ENCODE results near the gene NLRX1. TPM values are rescaled to one million over a fixed set of nuclear protein-coding genes. Genes with fewer than 3 reads are reported as not detected.
"Not testable (repeated sequence)": the region's sequence is repeated elsewhere in the genome, so short reads cannot be mapped to it uniquely, and the experiment has no call there.

Gene NLRX1
- total RNA-seq, result 31.2 TPM
- long read RNA-seq, full-length matches to known transcripts, result 21 of 97 reads
- long read RNA-seq, partial matches to known transcripts, result 48 of 97 reads
- long read RNA-seq, other reads (novel, unspliced or antisense), result 28 of 97 reads

- intact Hi-C loops (cut with micrococcal nuclease), result no loop called here
- DNase-seq, result peak; percentile 88
- ATAC-seq, result peak; percentile 95
Measured at GRCh38 chr11:119168471-119169281, at the start of gene NLRX1. Gene NLRX1, plus strand, starts transcription at chr11:119168725. Its CDS starts 2,679 bp downstream, at chr11:119171404.

- intact Hi-C loops (cut with micrococcal nuclease), result no loop called here
- DNase-seq, result no peak
- ATAC-seq, result no peak
Measured at GRCh38 chr11:119118946-119119345, 49.6 kb upstream of the NLRX1 start.

GRCh38 chr11:119120639-119121007, 47.9 kb upstream of the NLRX1 start:
- no peak for ATAC-seq
- DNase-seq, result no peak
- intact Hi-C loops (cut with micrococcal nuclease), result no loop called here

- DNase-seq (peak; percentile 100), ATAC-seq (peak; percentile 99)
- intact Hi-C loops (cut with micrococcal nuclease), result no loop called here
Measured at GRCh38 chr11:119121008-119121810, 47.3 kb upstream of the NLRX1 start, which contains the start of gene HINFP. Gene HINFP, plus strand, starts transcription at chr11:119121580. Its CDS starts 5,365 bp downstream, at chr11:119126945.

- no peak for DNase-seq
- no peak for ATAC-seq
- intact Hi-C loops (cut with micrococcal nuclease), result no loop called here
Measured at GRCh38 chr11:119121811-119122124, 46.8 kb upstream of the NLRX1 start.

GRCh38 chr11:119125821-119126220, 42.7 kb upstream of the NLRX1 start:
- ATAC-seq (no peak), DNase-seq (no peak)
- intact Hi-C loops (cut with micrococcal nuclease), result no loop called here

GRCh38 chr11:119126675-119127268, 41.8 kb upstream of the NLRX1 start:
- intact Hi-C loops (cut with micrococcal nuclease), result no loop called here
- DNase-seq, result no peak
- no peak for ATAC-seq

- no peak for DNase-seq
- intact Hi-C loops (cut with micrococcal nuclease), result no loop called here
- ATAC-seq, result no peak
Measured at GRCh38 chr11:119130662-119131061, 37.9 kb upstream of the NLRX1 start.

GRCh38 chr11:119134389-119134978, 34.0 kb upstream of the NLRX1 start:
- ATAC-seq (peak; percentile 45), DNase-seq (no peak)
- intact Hi-C loops (cut with micrococcal nuclease), result no loop called here

- intact Hi-C loops (cut with micrococcal nuclease); DNase-seq; ATAC-seq: not testable (repeated sequence)
Measured at GRCh38 chr11:119139276-119139675, 29.2 kb upstream of the NLRX1 start.

GRCh38 chr11:119144825-119145486, 23.6 kb upstream of the NLRX1 start:
- peak; percentile 81 for ATAC-seq
- peak; percentile 56 for DNase-seq
- intact Hi-C loops (cut with micrococcal nuclease), result no loop called here

GRCh38 chr11:119145551-119145950, 23.0 kb upstream of the NLRX1 start:
- intact Hi-C loops (cut with micrococcal nuclease), result no loop called here
- ATAC-seq, result no peak

GRCh38 chr11:119147604-119148333, 20.8 kb upstream of the NLRX1 start:
- ATAC-seq, result no peak
- DNase-seq, result no peak
- intact Hi-C loops (cut with micrococcal nuclease), result no loop called here

More at GRCh38 chr11:119145551-119145950, 23.0 kb upstream of the NLRX1 start:
- no peak for DNase-seq

- ATAC-seq (no peak), DNase-seq (no peak)
- intact Hi-C loops (cut with micrococcal nuclease), result no loop called here
Measured at GRCh38 chr11:119148720-119149017, 19.9 kb upstream of the NLRX1 start.

- ATAC-seq (peak; percentile 75), DNase-seq (peak; percentile 51)
- intact Hi-C loops (cut with micrococcal nuclease), result no loop called here
Measured at GRCh38 chr11:119149018-119149785, 19.3 kb upstream of the NLRX1 start, which contains the start of gene ABCG4. Gene ABCG4, plus strand, starts transcription at chr11:119149052. Its CDS starts 914 bp downstream, at chr11:119149966.

GRCh38 chr11:119149786-119150275, 18.7 kb upstream of the NLRX1 start:
- DNase-seq (no peak), ATAC-seq (no peak)
- intact Hi-C loops (cut with micrococcal nuclease), result no loop called here

- no peak for DNase-seq
- no peak for ATAC-seq
- intact Hi-C loops (cut with micrococcal nuclease), result no loop called here
Measured at GRCh38 chr11:119152043-119152442, 16.5 kb upstream of the NLRX1 start.
